Aorta (tissue), 5 donors: ENCODE measurements around the gene EPHX1. TPM values are rescaled to one million over a fixed set of nuclear protein-coding genes. Genes with fewer than 3 reads are reported as not detected.

Experiments
- ATAC-seq: fragments of 200-7000 bp; cut with Tn5 transposase; one replicate; pipeline ENCODE4 v1.9.1; 2022; ENCODE audit warnings: moderate library complexity; ENCODE audit not compliant: low FRiP score
- DNase-seq, 2 donors: peaks; one replicate each; pipeline ENCODE4 v3.0.0-alpha.2; 2020
- H3K27ac ChIP-seq, 2 donors: one replicate each; pipeline ENCODE4 v1.5.1; 2013; ENCODE audit warnings: low read length in 2 of 2, mild to moderate bottlenecking in 2 of 2, moderate library complexity in 2 of 2, control low read depth in 1 of 2, inconsistent platforms in 1 of 2, low read depth in 1 of 2
- H3K27me3 ChIP-seq, 2 donors: one replicate each; pipeline ENCODE4 v1.6.1; 2013; ENCODE audit warnings: control low read depth in 1 of 2, low read length in 1 of 2, mild to moderate bottlenecking in 1 of 2, moderate library complexity in 1 of 2; ENCODE audit not compliant: insufficient read depth in 2 of 2, control insufficient read depth in 1 of 2
- H3K36me3 ChIP-seq, 2 donors: one replicate each; pipeline ENCODE4 v1.6.1; 2013; ENCODE audit warnings: control low read depth in 1 of 2, low read length in 1 of 2, mild to moderate bottlenecking in 1 of 2; ENCODE audit not compliant: insufficient read depth in 2 of 2, control insufficient read depth in 1 of 2
- H3K4me1 ChIP-seq, 2 donors: one replicate each; pipeline ENCODE4 v1.6.1; 2013; ENCODE audit warnings: low read length in 2 of 2, control low read depth in 1 of 2, mild to moderate bottlenecking in 1 of 2, moderate library complexity in 1 of 2; ENCODE audit not compliant: insufficient read depth in 2 of 2, control insufficient read depth in 1 of 2
- H3K4me3 ChIP-seq, 2 donors: one replicate each; pipeline ENCODE4 v1.5.1; 2013; ENCODE audit warnings: low read length in 2 of 2, control low read depth in 1 of 2, mild to moderate bottlenecking in 1 of 2
- H3K9me3 ChIP-seq: one replicate; pipeline ENCODE4 v1.6.1; 2013; ENCODE audit warnings: mild to moderate bottlenecking, low read length; ENCODE audit not compliant: control insufficient read depth
- WGBS, 2 donors: extraction: QIAGEN DNeasy Blood & Tissue Kit; methylation state at CpG; one replicate each; pipeline ENCODE4 v1.1.7; 2013; 5-methylcytosine and 5-hydroxymethylcytosine counted together
- intact Hi-C, 2 donors: fragments of 100-400 bp; cut with DNase I; formaldehyde crosslinking; loops; one replicate each; pipeline versions ENCODE4 v1.14.2 to v1.15.0; 2022
- polyA plus RNA-seq, 2 donors: library from polyadenylated mRNA; stranded (reverse); fragments of 200-250 nt; gene quantifications; one replicate each; pipeline ENCODE4 v1.2.3, GENCODE V29; 2013
- total RNA-seq, 2 donors: library from RNA; stranded (reverse); fragmentation: NEBNext Ultra II Directional; extraction: Animal tissue kit (Norgen Biotek cat#: 25700); gene quantifications; one replicate each; pipeline ENCODE4 v1.2.1, GENCODE V29; 2021
- donor health status: healthy with polysubstance abuse.
- donor health status: Bipolar disorder and iron deficiency.
- donor health status: DM: no; HTN: no; CAD: no.
- donor health status: DM: no; HTN: no; CAD: no.
- donor health status: DM: yes; HTN: yes; CAD: no.

The EPHX1 gene
- total and polyA plus RNA-seq, 4 donors, result 20.0 to 153 (median 61.9) TPM

- 89% methylated on average over 13 of the region's 13 CpGs for WGBS, 2 donors
- no peak overlapping the region for H3K27ac ChIP-seq
- H3K27me3 ChIP-seq, result no peaks in the 10 kb centered on the region
- intact Hi-C loops, result no loop called here
- no peaks in the 10 kb centered on the region for H3K9me3 ChIP-seq
- DNase-seq (peak in 1 of 2 donors; percentile 15), ATAC-seq (no peak)
- H3K4me1 ChIP-seq, result no peaks in the 10 kb centered on the region
- H3K4me3 ChIP-seq, result no peak overlapping the region
- peaks cover 0 to 5% of the 10 kb centered on the region in 2 donors for H3K36me3 ChIP-seq
These were observed 42.6 kb downstream of the EPHX1 start for GRCh38 chr1:225852413-225853124.

- ATAC-seq (no peak), DNase-seq (no peak)
- Histone ChIP-seq H3K36me3 (peaks cover 0 to 5% of the 10 kb centered on the region in 2 donors), H3K9me3 (no peaks in the 10 kb centered on the region), H3K27me3 (no peaks in the 10 kb centered on the region), H3K4me3 (no peak overlapping the region), H3K4me1 (no peaks in the 10 kb centered on the region), H3K27ac (no peak overlapping the region)
- 89 to 95% methylated on average over 12 of the region's 12 CpGs for WGBS, 2 donors
- intact Hi-C loops, result no loop called here
These were observed 43.5 kb downstream of the EPHX1 start for GRCh38 chr1:225853441-225853840.

- WGBS, 2 donors, result 82 to 87% methylated on average over 10 of the region's 10 CpGs
- no peaks in the 10 kb centered on the region for H3K9me3 ChIP-seq
- intact Hi-C loops, result no loop called here
- H3K4me1 ChIP-seq, result no peaks in the 10 kb centered on the region
- DNase-seq (no peak), ATAC-seq (no peak)
- H3K36me3 ChIP-seq, result peaks cover 0 to 5% of the 10 kb centered on the region in 2 donors
- no peak overlapping the region for H3K4me3 ChIP-seq
- no peaks in the 10 kb centered on the region for H3K27me3 ChIP-seq
- no peak overlapping the region for H3K27ac ChIP-seq
These were observed 45.8 kb downstream of the EPHX1 start for GRCh38 chr1:225855503-225856300.

- DNase-seq, result no peak
- H3K9me3 ChIP-seq, result no peaks in the 10 kb centered on the region
- no peak overlapping the region for H3K27ac ChIP-seq
- no peaks in the 10 kb centered on the region for H3K27me3 ChIP-seq
- intact Hi-C loops, result no loop called here
- peaks cover 0 to 10% of the 10 kb centered on the region in 2 donors for H3K36me3 ChIP-seq
- ATAC-seq, result no peak
- WGBS, 2 donors, result 66% methylated on average over 7 of the region's 7 CpGs
- H3K4me1 ChIP-seq, result no peaks in the 10 kb centered on the region
- H3K4me3 ChIP-seq, result no peak overlapping the region
These were observed 47.3 kb downstream of the EPHX1 start for GRCh38 chr1:225857256-225857655.

- no peak overlapping the region for H3K27ac ChIP-seq
- ATAC-seq (no peak), DNase-seq (no peak)
- WGBS, 2 donors, result 91 to 96% methylated on average over 5 of the region's 5 CpGs
- H3K4me3 ChIP-seq, result no peak overlapping the region
- H3K9me3 ChIP-seq, result no peaks in the 10 kb centered on the region
- intact Hi-C loops, result no loop called here
- H3K4me1 ChIP-seq, result no peaks in the 10 kb centered on the region
- H3K27me3 ChIP-seq, result no peaks in the 10 kb centered on the region
- peaks cover 0 to 8% of the 10 kb centered on the region in 2 donors for H3K36me3 ChIP-seq
These were observed 49.2 kb downstream of the EPHX1 start for GRCh38 chr1:225859151-225859550.

DNA sequence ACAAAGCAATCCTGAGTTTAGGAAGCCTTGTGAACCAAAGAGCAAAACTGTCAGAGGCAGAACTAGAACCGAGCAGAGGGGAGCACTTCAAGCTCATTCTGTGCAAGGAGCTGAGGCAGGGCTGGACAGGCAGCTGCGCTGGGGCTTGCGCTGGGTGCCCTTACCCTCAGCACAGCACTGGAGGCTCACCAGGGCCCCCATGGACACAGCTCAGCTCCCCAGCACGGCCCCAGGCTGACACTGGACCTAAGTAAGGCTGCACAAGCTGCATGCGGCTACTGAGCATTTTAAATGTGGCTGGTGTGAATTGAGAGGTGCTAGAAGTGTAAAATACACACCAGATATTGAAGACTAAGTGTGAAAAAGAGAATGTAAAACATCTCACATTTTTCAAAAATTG lies 50.2 kb downstream of the EPHX1 start:
- H3K4me1 ChIP-seq, result no peaks in the 10 kb centered on the region
- 82 to 93% methylated on average over 5 of the region's 5 CpGs for WGBS, 2 donors
- no peak overlapping the region for H3K27ac ChIP-seq
- H3K36me3 ChIP-seq, result peaks cover 0 to 8% of the 10 kb centered on the region in 2 donors
- intact Hi-C loops, result no loop called here
- no peak for ATAC-seq
- no peaks in the 10 kb centered on the region for H3K27me3 ChIP-seq
- no peak overlapping the region for H3K4me3 ChIP-seq
- H3K9me3 ChIP-seq, result no peaks in the 10 kb centered on the region
- DNase-seq, result no peak

- 91 to 92% methylated on average over 7 of the region's 7 CpGs for WGBS, 2 donors
These were observed 51.0 kb downstream of the EPHX1 start for GRCh38 chr1:225860876-225861441.

GRCh38 chr1:225861834-225862580 lies 52.1 kb downstream of the EPHX1 start:
- Histone ChIP-seq H3K36me3 (peaks cover 0 to 11% of the 10 kb centered on the region in 2 donors), H3K4me3 (no peak overlapping the region), H3K27ac (no peak overlapping the region), H3K9me3 (no peaks in the 10 kb centered on the region), H3K4me1 (no peaks in the 10 kb centered on the region), H3K27me3 (no peaks in the 10 kb centered on the region)
- no peak for DNase-seq
- no peak for ATAC-seq
- intact Hi-C loops, result no loop called here
- 86 to 87% methylated on average over 13 of the region's 13 CpGs for WGBS, 2 donors

More at GRCh38 chr1:225860876-225861441, 51.0 kb downstream of the EPHX1 start:
- no peaks in the 10 kb centered on the region for H3K9me3 ChIP-seq
- no peaks in the 10 kb centered on the region for H3K27me3 ChIP-seq
- peaks cover 0 to 10% of the 10 kb centered on the region in 2 donors for H3K36me3 ChIP-seq
- ATAC-seq (no peak), DNase-seq (no peak)
- no peak overlapping the region for H3K27ac ChIP-seq
- H3K4me3 ChIP-seq, result no peak overlapping the region
- H3K4me1 ChIP-seq, result no peaks in the 10 kb centered on the region
- intact Hi-C loops, result no loop called here
